Activated CD8-positive, alpha-beta T cell treated with anti-CD3 and anti-CD28 coated beads for 36 hours (primary cell): ENCODE data around the gene KIAA1755. TPM values are rescaled to one million over a fixed set of nuclear protein-coding genes. Genes with fewer than 3 reads are reported as not detected.

Experiments used
- ATAC-seq: fragments of 200-7000 bp; cut with Tn5 transposase; one replicate; pipeline ENCODE4 v1.10.0; 2021; ENCODE audit warnings: mild to moderate bottlenecking, moderate library complexity
- CTCF ChIA-PET: fragments of 350-600 bp; sonication (Branson Sonifier 250); formaldehyde crosslinking; loops from one replicate; lab custom pipeline; 2021; ENCODE audit warnings: antibody characterized with exemption; lab: Charles Lee
- POLR2A ChIA-PET: fragments of 350-600 bp; sonication (Branson Sonifier 250); formaldehyde crosslinking; loops from one replicate; lab custom pipeline; 2021; ENCODE audit warnings: antibody characterized with exemption; lab: Charles Lee
- DNase-seq: peaks from one replicate; pipeline ENCODE4 v3.0.0-alpha.2; 2020
- H3K27ac Mint-ChIP-seq: one replicate; pipeline ENCODE4 v1.8.0; 2021; ENCODE audit warnings: mild to moderate bottlenecking, mixed read lengths
- H3K27me3 Mint-ChIP-seq: one replicate; pipeline ENCODE4 v1.8.0; 2021; ENCODE audit warnings: mixed read lengths
- H3K36me3 Mint-ChIP-seq: one replicate; pipeline ENCODE4 v1.8.0; 2021; ENCODE audit warnings: low read depth, mixed read lengths
- H3K4me1 Mint-ChIP-seq: one replicate; pipeline ENCODE4 v1.8.0; 2021; ENCODE audit warnings: low read depth, mixed read lengths
- H3K4me3 Mint-ChIP-seq: one replicate; pipeline ENCODE4 v1.8.0; 2021; ENCODE audit warnings: mild to moderate bottlenecking, moderate library complexity, mixed read lengths
- H3K9me3 Mint-ChIP-seq: one replicate; pipeline ENCODE4 v1.8.0; 2021; ENCODE audit warnings: mixed read lengths
- intact Hi-C: fragments of 100-400 bp; cut with micrococcal nuclease; formaldehyde crosslinking; loops from one replicate; pipeline ENCODE4 v1.10.0; 2022
- total RNA-seq, 2 experiments: library from RNA; stranded (reverse); gene quantifications; one replicate each; pipeline ENCODE4 v1.2.3, GENCODE V29; 2021
- TF ChIP-seq, protein P1 (sequence below): fragments of 200-600 bp; IDR thresholded peaks from one replicate; pipeline ENCODE4 v1.8.0; 2022; ENCODE audit warnings: antibody characterized with exemption, mild to moderate bottlenecking

The KIAA1755 gene
- total RNA-seq, 2 experiments from 2014 or later = not detected

DNA sequence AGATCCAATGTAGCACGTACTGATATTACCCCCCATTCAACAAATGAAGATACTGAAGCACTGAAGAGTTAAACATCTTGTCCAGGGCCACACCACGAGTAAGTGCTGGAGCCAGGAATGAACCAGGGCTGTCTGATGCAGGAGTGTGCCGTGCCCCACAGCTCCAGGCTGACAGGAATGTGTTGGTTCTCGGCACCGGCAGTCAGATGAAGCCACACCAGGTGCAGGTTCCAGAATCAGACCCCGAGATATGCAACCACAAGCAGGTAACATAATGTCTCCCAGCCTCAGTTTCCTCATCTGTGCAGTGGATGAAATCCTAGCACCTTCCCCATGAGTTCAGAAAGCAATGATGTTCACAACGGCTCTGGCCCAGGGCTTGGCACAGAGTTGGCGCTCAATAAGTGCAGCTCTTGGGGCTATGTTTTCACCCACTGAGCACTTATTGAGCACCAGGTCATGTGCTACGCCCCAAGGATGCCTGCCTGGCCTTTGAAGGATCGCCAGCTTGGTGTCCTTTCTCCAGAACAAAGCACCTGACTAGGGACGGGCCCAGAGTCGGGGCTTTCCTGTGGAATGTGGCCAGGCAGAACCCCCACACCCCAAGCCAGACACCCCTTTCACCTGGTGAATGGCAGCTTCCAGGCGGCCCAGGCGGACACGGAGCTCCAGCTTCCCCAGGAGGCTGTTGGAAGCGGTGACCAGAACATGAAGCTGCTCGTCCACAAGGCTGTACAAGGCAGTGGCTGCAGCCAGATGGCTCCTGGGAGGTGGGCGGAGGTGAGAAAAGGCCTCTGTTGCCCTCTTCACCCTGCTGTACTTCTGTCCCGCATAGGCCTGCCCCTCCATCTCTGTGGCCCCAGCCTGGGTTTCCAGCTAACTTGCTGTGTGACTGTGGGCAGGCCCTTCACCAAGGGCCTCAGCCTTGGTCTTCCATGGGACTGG, 41.3 kb downstream of the KIAA1755 start:
- Mint-ChIP-seq H3K36me3 (no peaks in the 10 kb centered on the region), H3K27ac (no peak overlapping the region), H3K9me3 (no peaks in the 10 kb centered on the region), H3K27me3 (no peaks in the 10 kb centered on the region), H3K4me1 (no peaks in the 10 kb centered on the region), H3K4me3 (no peak overlapping the region)
- ChIA-PET POLR2A (no interaction called here), CTCF (interaction anchor here (0.8 to 7.4 kb wide), 8 partner anchors 24 to 655 kb away, joined by 3 to 68 read pairs (median 8); partner anchors contain the start of genes RPRD1B and TTI1)
- TF ChIP-seq, protein P1, sequence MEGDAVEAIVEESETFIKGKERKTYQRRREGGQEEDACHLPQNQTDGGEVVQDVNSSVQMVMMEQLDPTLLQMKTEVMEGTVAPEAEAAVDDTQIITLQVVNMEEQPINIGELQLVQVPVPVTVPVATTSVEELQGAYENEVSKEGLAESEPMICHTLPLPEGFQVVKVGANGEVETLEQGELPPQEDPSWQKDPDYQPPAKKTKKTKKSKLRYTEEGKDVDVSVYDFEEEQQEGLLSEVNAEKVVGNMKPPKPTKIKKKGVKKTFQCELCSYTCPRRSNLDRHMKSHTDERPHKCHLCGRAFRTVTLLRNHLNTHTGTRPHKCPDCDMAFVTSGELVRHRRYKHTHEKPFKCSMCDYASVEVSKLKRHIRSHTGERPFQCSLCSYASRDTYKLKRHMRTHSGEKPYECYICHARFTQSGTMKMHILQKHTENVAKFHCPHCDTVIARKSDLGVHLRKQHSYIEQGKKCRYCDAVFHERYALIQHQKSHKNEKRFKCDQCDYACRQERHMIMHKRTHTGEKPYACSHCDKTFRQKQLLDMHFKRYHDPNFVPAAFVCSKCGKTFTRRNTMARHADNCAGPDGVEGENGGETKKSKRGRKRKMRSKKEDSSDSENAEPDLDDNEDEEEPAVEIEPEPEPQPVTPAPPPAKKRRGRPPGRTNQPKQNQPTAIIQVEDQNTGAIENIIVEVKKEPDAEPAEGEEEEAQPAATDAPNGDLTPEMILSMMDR = no peak
- intact Hi-C loops = no loop called here
- no peak for ATAC-seq
- DNase-seq = no peak

GRCh38 chr20:38218566-38218885, 42.0 kb downstream of the KIAA1755 start:
- POLR2A ChIA-PET = no interaction called here

DNA sequence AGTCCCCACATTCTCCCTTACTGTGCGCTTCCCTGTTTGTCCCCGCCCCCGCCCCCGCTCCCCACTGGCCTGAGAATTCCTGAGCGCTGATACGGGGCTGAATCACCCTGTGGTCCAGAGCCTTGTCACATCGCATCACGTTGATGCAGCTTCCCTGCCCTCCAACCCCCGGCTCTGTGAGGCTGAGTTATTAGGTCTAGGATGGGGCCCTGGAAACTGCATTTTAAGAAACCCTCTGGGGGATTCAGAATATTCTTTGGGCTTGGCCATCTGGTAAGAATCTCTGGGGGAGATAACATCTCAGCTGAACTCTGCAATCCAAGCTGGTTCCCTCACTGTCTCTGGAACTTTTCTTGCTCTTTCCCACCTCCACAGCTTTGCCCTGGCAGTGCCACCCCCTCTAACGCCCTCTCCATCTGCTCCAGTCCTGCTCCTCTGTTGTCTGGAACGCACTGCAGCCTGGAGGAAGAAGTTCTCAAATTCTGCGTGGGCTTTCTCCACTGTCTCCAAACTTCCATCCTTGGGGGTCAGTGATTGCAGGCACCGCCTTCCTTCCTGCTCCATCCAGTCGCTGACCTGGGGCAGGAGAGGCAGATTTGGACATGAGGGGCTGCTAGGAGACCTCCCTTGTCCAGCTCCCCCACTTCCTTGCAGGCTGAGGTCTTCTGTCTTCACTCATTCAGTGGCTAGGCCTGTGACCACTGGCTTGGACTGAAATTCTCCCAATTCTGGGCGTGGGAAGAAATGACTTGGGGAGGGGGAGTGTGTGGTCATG, 42.6 kb downstream of the KIAA1755 start:
- ATAC-seq (no peak), DNase-seq (no peak)
- Mint-ChIP-seq H3K4me3 (no peak overlapping the region), H3K4me1 (no peaks in the 10 kb centered on the region), H3K36me3 (no peaks in the 10 kb centered on the region), H3K9me3 (no peaks in the 10 kb centered on the region), H3K27ac (no peak overlapping the region), H3K27me3 (no peaks in the 10 kb centered on the region)
- TF ChIP-seq, protein P1 = no peak
- intact Hi-C loops = no loop called here
- ChIA-PET CTCF (interaction anchor here (1.2 to 3.6 kb wide), 3 partner anchors 144 to 165 kb away, joined by 4 to 13 read pairs (median 4); no protein-coding TSS in a partner anchor), POLR2A (no interaction called here)

More at GRCh38 chr20:38218566-38218885, 42.0 kb downstream of the KIAA1755 start:
- ATAC-seq = no peak
- CTCF ChIA-PET = interaction anchor here (1.2 to 3.6 kb wide), 3 partner anchors 145 to 165 kb away, joined by 4 to 13 read pairs (median 4); no protein-coding TSS in a partner anchor
- Mint-ChIP-seq H3K9me3 (no peaks in the 10 kb centered on the region), H3K36me3 (no peaks in the 10 kb centered on the region), H3K27me3 (no peaks in the 10 kb centered on the region), H3K4me3 (no peak overlapping the region), H3K27ac (no peak overlapping the region), H3K4me1 (no peaks in the 10 kb centered on the region)
- intact Hi-C loops = no loop called here
- TF ChIP-seq, protein P1 = no peak
- no peak for DNase-seq

GRCh38 chr20:38216746-38217595, 43.6 kb downstream of the KIAA1755 start:
- DNase-seq (no peak), ATAC-seq (no peak)
- Mint-ChIP-seq H3K36me3 (no peaks in the 10 kb centered on the region), H3K27ac (no peak overlapping the region), H3K9me3 (no peaks in the 10 kb centered on the region), H3K4me3 (no peak overlapping the region), H3K27me3 (no peaks in the 10 kb centered on the region), H3K4me1 (no peaks in the 10 kb centered on the region)
- ChIA-PET CTCF (interaction anchor here (1.2 to 2.4 kb wide), 3 partner anchors 143 to 651 kb away, joined by 4 to 8 read pairs (median 4); no protein-coding TSS in a partner anchor), POLR2A (no interaction called here)
- TF ChIP-seq, protein P1 = no peak
- intact Hi-C loops = no loop called here
